ENCODE data around the gene OGFR.

Gene OGFR

DNA sequence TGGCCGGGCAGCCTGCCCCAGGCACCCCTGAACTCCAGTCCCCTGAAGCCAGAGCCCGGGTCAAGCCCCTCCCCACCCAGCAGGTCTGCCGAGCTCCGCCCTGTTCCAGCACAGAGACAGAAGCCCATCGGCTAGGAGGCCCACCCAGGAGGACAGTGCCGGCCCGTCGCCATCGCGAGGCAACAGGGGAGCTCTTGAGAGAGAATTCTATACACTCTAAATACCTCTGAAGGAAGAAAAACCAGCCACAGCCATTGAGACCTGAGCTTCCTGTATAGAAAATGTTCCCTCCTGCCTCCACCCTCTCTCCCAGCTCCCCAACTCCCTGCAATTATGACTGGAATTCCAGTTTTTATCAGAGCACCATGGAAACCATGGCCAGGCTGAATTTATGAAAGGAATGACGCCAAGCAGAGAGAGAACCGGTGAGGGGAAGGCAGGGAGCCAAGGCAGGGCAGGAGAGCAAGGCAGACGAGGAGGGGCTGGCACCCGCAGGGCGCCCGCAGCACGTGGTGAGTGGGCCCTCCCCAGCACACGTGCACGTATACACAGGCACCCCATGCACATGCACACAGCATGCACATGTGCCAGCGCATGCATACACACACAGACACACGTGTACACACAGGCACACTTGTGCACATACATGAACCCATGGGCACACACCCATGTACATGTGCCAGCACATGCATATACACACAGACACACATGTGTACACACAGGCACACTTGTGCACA lies 35.9 kb upstream of the OGFR start:
- Histone ChIP-seq H3K4me3 (no peak overlapping the region), H3K27ac (no peak overlapping the region)

DNA sequence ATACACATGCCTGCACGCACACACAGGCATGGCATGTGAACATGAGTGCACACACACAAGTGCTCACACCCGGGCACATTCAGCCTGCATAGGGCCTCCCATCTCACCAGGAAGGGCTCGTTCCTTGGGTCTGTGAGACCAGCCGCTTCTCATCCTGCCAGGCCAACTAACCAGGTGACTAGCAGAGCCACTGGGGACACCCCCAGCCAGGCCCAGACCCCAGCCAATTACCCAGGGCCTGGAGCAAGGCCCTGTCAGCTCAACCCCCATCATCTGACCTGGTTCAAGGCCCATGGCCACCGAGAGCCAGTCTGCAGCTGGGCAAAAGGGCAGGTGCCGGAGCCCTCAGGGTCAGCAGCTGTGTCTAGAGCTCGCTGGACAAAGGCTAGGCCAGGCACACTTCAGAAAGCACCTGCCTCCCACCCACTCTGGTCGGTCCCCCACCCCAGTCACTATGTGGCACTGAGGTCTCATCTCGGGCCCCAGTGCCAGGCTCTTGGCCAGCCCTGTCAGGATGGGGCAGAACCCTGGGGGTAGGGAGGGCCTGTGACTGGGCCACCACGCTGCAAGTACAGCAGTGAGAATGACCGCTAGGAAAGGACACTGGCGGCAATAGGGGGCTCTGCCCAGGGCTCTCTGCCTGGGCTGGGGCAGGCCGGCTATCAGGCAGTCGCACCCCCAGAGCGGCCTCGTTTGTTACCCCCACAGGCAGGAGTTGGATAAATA lies 35.1 kb upstream of the OGFR start:
- Histone ChIP-seq H3K4me3 (no peak overlapping the region), H3K27ac (no peak overlapping the region)

GRCh38 chr20:62770111-62770910 lies 34.3 kb upstream of the OGFR start:
- H3K27ac ChIP-seq: no peak overlapping the region
- no peak overlapping the region for H3K4me3 ChIP-seq

GRCh38 chr20:62770916-62771315 lies 33.7 kb upstream of the OGFR start:
- H3K27ac ChIP-seq: no peak overlapping the region
- H3K4me3 ChIP-seq: no peak overlapping the region

DNA sequence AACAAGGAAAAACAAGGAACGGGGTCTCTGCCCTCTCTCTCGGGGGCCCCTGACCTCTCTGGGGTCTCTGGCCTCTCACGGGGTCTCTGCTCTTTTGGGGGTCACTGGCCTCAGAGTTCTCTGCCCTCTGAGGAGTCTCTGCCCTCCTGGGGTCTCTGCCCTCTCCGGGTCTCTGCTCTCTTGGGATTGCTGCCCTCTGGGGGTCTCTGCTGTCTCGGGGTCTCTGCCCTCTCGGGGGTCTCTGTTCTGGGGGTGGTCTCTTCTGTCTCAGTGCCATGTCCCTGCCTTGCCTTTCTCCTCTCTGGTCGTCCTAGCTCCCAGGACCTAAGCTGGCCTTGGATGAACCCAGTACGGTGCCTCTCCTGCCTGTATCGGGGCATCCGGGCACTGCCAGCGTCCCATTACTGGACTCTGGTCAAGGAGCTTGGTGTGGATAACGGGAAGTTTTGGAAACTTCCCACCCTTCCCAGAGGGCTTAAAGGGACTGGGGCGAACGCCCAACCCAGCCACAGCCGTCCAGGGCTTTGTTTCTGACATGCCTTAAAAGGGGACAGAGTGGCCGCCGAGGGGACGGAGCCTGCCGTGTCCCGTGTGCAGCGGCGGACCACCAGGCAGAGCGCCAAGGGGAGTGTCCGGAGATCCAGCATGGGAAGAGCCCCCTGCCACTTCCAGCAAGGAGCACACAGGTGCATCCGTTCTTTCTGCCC lies 33.1 kb upstream of the OGFR start:
- Histone ChIP-seq H3K4me3 (no peak overlapping the region), H3K27ac (no peak overlapping the region)

DNA sequence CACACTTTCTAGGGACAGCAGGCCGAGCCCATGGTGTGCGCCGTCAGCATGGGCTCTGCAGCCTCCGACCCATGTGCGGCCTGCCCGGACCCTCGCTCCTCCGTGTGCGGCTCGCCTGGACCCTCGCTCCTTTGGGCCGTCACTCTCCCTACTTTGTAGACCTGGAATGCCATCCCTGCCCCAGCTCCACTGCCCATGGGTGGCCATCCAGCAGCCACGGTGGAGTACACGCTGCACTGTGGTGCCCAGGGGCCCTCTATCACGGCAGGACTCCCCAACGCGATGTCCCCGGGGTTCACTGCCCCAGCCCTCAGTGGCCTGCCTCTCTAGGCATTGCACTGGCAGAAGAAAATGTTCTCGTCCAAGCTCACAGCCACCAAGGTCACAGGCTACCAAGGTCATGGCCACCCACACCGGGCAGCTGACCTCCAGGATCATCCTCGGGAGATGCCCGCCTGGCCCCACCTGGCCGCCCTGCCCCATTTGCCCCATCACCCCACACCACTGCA lies 32.5 kb upstream of the OGFR start:
- H3K27ac ChIP-seq: no peak overlapping the region
- H3K4me3 ChIP-seq: no peak overlapping the region

DNA sequence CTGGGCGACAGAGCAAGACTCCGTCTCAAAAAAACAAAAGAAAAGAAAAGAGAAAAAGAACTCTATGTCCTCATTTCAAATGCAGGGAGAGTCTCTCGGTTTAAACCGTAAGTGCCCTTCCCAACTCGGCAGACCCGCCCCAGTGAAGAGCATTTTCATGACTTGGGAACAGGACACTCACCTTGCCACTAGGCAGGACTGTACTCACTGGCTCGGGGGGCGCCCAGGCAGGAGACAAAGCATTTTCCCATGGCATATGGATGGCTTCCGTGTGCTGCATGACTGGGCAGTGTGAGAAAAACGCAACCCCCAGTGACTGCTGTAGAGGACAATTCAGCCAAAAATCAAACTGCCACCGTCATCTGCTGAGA lies 32.0 kb upstream of the OGFR start:
- H3K27ac ChIP-seq: no peak overlapping the region
- no peak overlapping the region for H3K4me3 ChIP-seq

GRCh38 chr20:62772990-62773844 lies 31.4 kb upstream of the OGFR start:
- Histone ChIP-seq H3K27ac (peak overlapping the region in 1 of 21 experiments; percentile 57), H3K4me3 (no peak overlapping the region)

GRCh38 chr20:62773845-62774714 lies 30.6 kb upstream of the OGFR start:
- peak overlapping the region in 1 of 21 experiments; percentile 57 for H3K27ac ChIP-seq
- no peak overlapping the region for H3K4me3 ChIP-seq

- H3K4me3 ChIP-seq: no peak overlapping the region
Observed at GRCh38 chr20:62774762-62775161, 29.9 kb upstream of the OGFR start.

DNA sequence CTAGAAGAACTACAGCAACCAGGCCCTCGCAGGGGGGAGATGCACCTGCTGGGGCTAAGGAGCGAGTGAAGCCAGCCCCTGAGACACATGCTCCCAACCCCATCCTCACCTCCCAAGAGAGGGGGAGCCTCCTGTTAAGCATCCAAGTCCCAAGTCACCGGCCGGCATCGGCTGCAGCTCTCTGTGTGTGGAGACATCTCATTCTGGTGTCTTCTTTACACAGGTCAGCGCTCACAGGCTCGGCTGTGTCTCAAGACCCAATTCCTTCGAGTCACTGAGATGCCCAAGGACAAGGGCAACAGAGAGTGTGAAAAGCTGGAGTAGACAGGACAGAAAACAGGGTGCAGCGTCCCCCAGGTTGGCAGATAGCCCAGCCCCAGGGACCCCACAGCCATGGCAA lies 29.4 kb upstream of the OGFR start:
- no peak overlapping the region for H3K4me3 ChIP-seq
- H3K27ac ChIP-seq: peak overlapping the region in 1 of 21 experiments; percentile 65

More at GRCh38 chr20:62774762-62775161, 29.9 kb upstream of the OGFR start:
- no peak overlapping the region for H3K27ac ChIP-seq

GRCh38 chr20:62776035-62776691 lies 28.5 kb upstream of the OGFR start:
- H3K27ac ChIP-seq: peak overlapping the region in 11 of 21 experiments; percentile 4 to 88 (median 65)
- H3K4me3 ChIP-seq: no peak overlapping the region

- Histone ChIP-seq H3K27ac (peak overlapping the region in 11 of 21 experiments; percentile 4 to 88 (median 65)), H3K4me3 (no peak overlapping the region)
Observed at GRCh38 chr20:62776692-62777527, 27.7 kb upstream of the OGFR start.

GRCh38 chr20:62777528-62777830 lies 27.2 kb upstream of the OGFR start:
- Histone ChIP-seq H3K27ac (peak overlapping the region in 3 of 21 experiments; percentile 16 to 87 (median 39)), H3K4me3 (no peak overlapping the region)

DNA sequence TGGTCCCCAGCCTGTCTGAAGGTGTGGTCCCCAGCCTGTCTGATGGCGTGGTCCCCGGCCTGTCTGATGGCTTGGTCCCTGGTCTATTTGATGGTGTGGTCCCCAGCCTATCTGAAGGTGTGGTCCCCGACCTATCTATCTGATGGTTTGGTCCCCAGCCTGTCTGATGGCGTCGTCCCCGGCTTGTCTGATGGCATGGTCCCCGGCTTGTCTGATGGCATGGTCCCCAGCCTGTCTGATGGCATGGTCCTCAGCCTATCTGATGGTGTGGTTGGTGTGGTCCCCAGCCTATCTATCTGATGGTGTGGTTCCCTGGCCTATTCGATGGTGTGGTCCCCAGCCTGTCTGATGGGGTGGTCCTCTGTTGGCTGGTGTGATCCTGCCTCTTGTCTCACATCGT lies 26.6 kb upstream of the OGFR start:
- Histone ChIP-seq H3K27ac (no peak overlapping the region), H3K4me3 (no peak overlapping the region)

DNA sequence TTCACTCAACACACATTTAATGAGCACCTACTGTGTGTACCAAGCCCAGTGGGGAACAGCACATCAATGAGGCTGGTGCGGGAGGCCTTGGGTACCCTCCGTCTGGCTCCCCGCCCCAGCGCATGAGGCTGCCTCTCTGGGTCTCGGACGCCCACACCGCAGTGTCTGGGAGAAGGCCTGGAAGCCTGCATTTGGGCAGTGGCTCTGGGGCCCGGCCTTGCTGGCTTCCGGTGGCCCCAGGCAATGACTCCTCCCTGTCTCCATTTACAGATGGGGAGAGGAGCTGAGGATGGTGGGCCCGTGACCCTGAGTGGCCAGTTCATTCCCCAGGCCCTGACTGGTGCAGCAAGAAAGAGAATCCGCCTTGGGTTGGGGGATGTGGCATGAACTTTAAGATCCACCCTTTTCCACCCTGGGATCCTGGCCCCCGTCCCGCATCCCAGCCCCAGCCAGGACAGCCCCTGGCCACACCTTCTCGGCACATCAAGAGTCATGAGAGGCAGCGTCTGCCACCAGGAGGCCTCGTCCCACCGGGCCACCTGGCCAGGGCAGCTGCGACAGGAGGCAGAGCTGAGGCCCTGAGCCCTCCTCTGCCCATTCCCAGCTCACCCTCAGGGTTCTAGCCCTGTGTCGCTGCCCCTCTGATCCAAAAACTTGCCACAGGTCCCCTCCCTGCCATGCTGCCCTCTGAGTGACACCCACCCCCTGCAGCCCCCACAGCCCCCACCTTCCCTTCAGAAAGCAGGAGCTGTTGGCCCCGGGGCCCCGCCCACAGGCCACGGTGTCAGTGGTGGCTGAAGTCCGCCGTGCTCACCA lies 25.8 kb upstream of the OGFR start:
- H3K27ac ChIP-seq: no peak overlapping the region

More for the DNA sequence above, 25.8 kb upstream of the OGFR start:
- no peak overlapping the region for H3K4me3 ChIP-seq
